Activated naive CD4-positive, alpha-beta T cell treated with anti-CD3 and anti-CD28 coated beads for 36 hours (primary cell): ENCODE results near the gene FXYD4. TPM values are rescaled to one million over a fixed set of nuclear protein-coding genes. Genes with fewer than 3 reads are reported as not detected.

ENCODE experiments used
- CTCF ChIA-PET: fragments of 350-600 bp; sonication (Branson Sonifier 250); formaldehyde crosslinking; loops from one replicate; lab custom pipeline; 2021; ENCODE audit warnings: antibody characterized with exemption; lab: Charles Lee
- DNase-seq: peaks from one replicate; pipeline ENCODE4 v3.0.0-alpha.2; 2020
- H3K27ac Mint-ChIP-seq: one replicate; pipeline ENCODE4 v1.8.0; 2021; ENCODE audit warnings: mild to moderate bottlenecking, mixed read lengths
- H3K27me3 Mint-ChIP-seq: one replicate; pipeline ENCODE4 v1.8.0; 2021; ENCODE audit warnings: low read depth, mixed read lengths
- H3K36me3 Mint-ChIP-seq: one replicate; pipeline ENCODE4 v1.8.0; 2021; ENCODE audit warnings: low read depth, mixed read lengths
- H3K4me1 Mint-ChIP-seq: one replicate; pipeline ENCODE4 v1.8.0; 2021; ENCODE audit warnings: low read depth, mixed read lengths
- H3K4me3 Mint-ChIP-seq: one replicate; pipeline ENCODE4 v1.8.0; 2021; ENCODE audit warnings: mild to moderate bottlenecking, moderate library complexity, mixed read lengths
- H3K9me3 Mint-ChIP-seq: one replicate; pipeline ENCODE4 v1.8.0; 2021; ENCODE audit warnings: mixed read lengths
- intact Hi-C: fragments of 100-400 bp; cut with micrococcal nuclease; formaldehyde crosslinking; loops from one replicate; pipeline ENCODE4 v1.15.1; 2023
- total RNA-seq, 2 experiments: library from RNA; stranded (reverse); gene quantifications; one replicate each; pipeline ENCODE4 v1.2.3, GENCODE V29; 2021

Gene FXYD4
- total RNA-seq, 2 experiments from 2014 or later = not detected

- intact Hi-C loops = loop anchor here (1.0 kb wide), 4 partner anchors 55 to 143 kb away; no protein-coding TSS in a partner anchor
- peaks cover 19% of the 10 kb centered on the region for H3K27me3 Mint-ChIP-seq
- H3K9me3 Mint-ChIP-seq = no peaks in the 10 kb centered on the region
- CTCF ChIA-PET = interaction anchor here (0.7 to 4.5 kb wide), 15 partner anchors 13 to 147 kb away, joined by 3 to 80 read pairs (median 4); no protein-coding TSS in a partner anchor
- H3K4me1 Mint-ChIP-seq = peaks cover 16% of the 10 kb centered on the region
- no peaks in the 10 kb centered on the region for H3K36me3 Mint-ChIP-seq
- H3K4me3 Mint-ChIP-seq = no peak overlapping the region
- no peak overlapping the region for H3K27ac Mint-ChIP-seq
- peak; percentile 93 for DNase-seq
These were observed 22.7 kb upstream of the FXYD4 start for GRCh38 chr10:43348511-43349312.

GRCh38 chr10:43350156-43350555 is 21.3 kb upstream of the FXYD4 start:
- Mint-ChIP-seq H3K9me3 (no peaks in the 10 kb centered on the region), H3K27me3 (peaks cover 19% of the 10 kb centered on the region), H3K4me1 (peaks cover 16% of the 10 kb centered on the region), H3K4me3 (no peak overlapping the region), H3K36me3 (no peaks in the 10 kb centered on the region), H3K27ac (no peak overlapping the region)
- intact Hi-C loops = no loop called here
- no peak for DNase-seq
- CTCF ChIA-PET = interaction anchor here (0.6 to 4.5 kb wide), 4 partner anchors 50 to 742 kb away, joined by 3 to 80 read pairs (median 10); no protein-coding TSS in a partner anchor

- peaks cover 17% of the 10 kb centered on the region for H3K4me1 Mint-ChIP-seq
- intact Hi-C loops = no loop called here
- peak overlapping the region; percentile 39 for H3K4me3 Mint-ChIP-seq
- CTCF ChIA-PET = interaction anchor here (0.6 to 4.5 kb wide), 5 partner anchors 13 to 201 kb away, joined by 3 to 80 read pairs (median 4); no protein-coding TSS in a partner anchor
- H3K36me3 Mint-ChIP-seq = no peaks in the 10 kb centered on the region
- DNase-seq = no peak
- no peak overlapping the region for H3K27ac Mint-ChIP-seq
- H3K27me3 Mint-ChIP-seq = peaks cover 19% of the 10 kb centered on the region
- H3K9me3 Mint-ChIP-seq = no peaks in the 10 kb centered on the region
These were observed 20.8 kb upstream of the FXYD4 start for GRCh38 chr10:43350686-43351085.

DNA sequence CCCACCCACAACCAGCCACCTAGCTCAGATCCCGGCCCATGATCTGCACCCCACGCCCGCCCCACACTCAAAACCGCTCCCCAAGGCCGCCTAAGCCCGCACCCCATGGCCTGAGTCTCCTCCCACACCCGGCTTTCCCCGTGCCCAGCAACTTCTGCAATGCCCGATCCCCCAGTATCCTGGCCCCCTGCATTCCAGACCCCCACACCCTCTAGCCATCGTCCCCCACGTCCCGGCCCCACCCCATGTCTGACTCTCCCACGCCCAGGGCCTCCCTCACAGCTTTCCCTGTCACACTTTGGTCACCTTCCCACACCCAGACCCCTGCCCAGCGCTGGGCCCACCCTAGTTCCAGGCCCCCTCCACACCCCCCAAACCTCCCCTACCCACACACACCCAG is 20.1 kb upstream of the FXYD4 start:
- H3K27ac Mint-ChIP-seq = no peak overlapping the region
- H3K27me3 Mint-ChIP-seq = peaks cover 19% of the 10 kb centered on the region
- no peak for DNase-seq
- no peaks in the 10 kb centered on the region for H3K9me3 Mint-ChIP-seq
- intact Hi-C loops = no loop called here
- no peak overlapping the region for H3K4me3 Mint-ChIP-seq
- H3K36me3 Mint-ChIP-seq = no peaks in the 10 kb centered on the region
- CTCF ChIA-PET = interaction anchor here (0.8 to 4.5 kb wide), 3 partner anchors 12 to 63 kb away, joined by 4 to 80 read pairs (median 8); no protein-coding TSS in a partner anchor
- peaks cover 24% of the 10 kb centered on the region for H3K4me1 Mint-ChIP-seq

DNA sequence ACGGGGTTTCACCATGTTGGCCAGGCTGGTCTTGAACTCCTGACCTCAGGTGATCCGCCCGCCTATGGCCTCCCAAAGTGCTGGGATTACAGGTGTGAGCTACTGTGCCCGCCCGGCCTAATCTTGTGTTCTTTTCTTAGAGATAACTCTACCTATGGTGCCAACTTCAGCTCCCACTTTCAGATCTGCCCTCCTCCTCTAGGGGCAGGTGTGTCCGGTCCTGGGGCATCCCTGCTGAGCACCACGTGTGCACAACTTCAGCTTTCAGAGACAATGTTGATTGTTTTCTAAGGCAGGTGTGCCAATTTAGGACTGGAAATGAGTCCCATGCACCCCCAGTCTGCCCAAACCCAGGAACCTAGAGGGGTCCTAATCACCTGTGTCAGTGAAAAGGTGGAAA is 18.5 kb upstream of the FXYD4 start:
- Mint-ChIP-seq H3K9me3 (no peaks in the 10 kb centered on the region), H3K4me1 (peaks cover 27% of the 10 kb centered on the region), H3K4me3 (no peak overlapping the region), H3K27me3 (peaks cover 19% of the 10 kb centered on the region), H3K27ac (no peak overlapping the region), H3K36me3 (no peaks in the 10 kb centered on the region)
- CTCF ChIA-PET = interaction anchor here (4.7 kb wide), 1 partner anchor 61 kb away, joined by 18 read pairs; no protein-coding TSS in a partner anchor
- no peak for DNase-seq
- intact Hi-C loops = no loop called here

- H3K4me3 Mint-ChIP-seq = no peak overlapping the region
- H3K27ac Mint-ChIP-seq = no peak overlapping the region
- peaks cover 21% of the 10 kb centered on the region for H3K4me1 Mint-ChIP-seq
- H3K9me3 Mint-ChIP-seq = no peaks in the 10 kb centered on the region
- H3K27me3 Mint-ChIP-seq = peaks cover 15% of the 10 kb centered on the region
- intact Hi-C loops = no loop called here
- CTCF ChIA-PET = interaction anchor here (0.8 to 4.7 kb wide), 3 partner anchors 62 to 150 kb away, joined by 3 to 18 read pairs (median 4); no protein-coding TSS in a partner anchor
- H3K36me3 Mint-ChIP-seq = no peaks in the 10 kb centered on the region
- DNase-seq = no peak
These were observed 17.7 kb upstream of the FXYD4 start for GRCh38 chr10:43353495-43354329.

DNA sequence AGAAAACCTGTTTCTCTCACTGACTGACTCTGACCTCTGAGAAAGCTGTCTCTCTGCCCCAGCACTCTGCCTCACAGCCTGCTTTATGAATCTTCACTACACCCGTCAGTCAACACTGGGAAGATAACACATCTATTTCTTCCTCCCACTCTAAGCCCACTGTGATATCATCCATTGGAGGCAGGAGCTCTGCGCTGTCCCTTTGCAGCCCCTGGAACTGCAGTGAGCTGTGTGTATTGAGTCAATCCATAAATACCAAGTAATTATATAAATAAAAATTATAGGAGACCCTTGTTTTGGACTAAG is 17.2 kb upstream of the FXYD4 start:
- Mint-ChIP-seq H3K9me3 (no peaks in the 10 kb centered on the region), H3K27me3 (peaks cover 13% of the 10 kb centered on the region), H3K4me3 (no peak overlapping the region), H3K27ac (no peak overlapping the region), H3K36me3 (no peaks in the 10 kb centered on the region), H3K4me1 (peaks cover 18% of the 10 kb centered on the region)
- CTCF ChIA-PET = interaction anchor here (0.8 to 4.7 kb wide), 3 partner anchors 62 to 150 kb away, joined by 3 to 18 read pairs (median 4); no protein-coding TSS in a partner anchor
- DNase-seq = no peak
- intact Hi-C loops = no loop called here

DNA sequence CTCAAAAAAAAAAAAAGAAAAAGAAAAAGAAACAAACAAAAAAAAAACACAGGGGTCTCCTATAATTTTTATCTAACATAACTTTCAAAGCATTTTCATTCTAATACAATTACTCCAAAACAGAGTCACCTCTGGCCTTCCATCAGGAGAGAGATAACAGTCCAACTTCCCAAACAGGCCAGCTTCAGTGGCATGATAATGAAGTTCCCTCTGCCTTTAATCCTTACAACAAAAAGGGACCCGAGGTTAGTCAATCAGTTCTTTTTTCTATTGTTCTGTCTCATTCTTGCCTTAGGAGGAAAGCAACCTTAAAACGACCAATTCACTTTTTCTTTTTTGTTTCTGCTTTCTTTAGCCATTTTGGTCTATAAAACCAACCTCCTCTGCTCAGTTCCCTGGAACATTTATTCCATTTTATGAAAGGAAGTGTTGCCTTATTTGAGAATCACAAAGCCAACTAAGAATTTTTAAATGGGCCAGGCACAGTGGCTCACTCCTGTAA is 16.5 kb upstream of the FXYD4 start:
- CTCF ChIA-PET = interaction anchor here (1.7 to 4.7 kb wide), 2 partner anchors 15 to 63 kb away, joined by 3 to 18 read pairs; no protein-coding TSS in a partner anchor
- Mint-ChIP-seq H3K4me3 (no peak overlapping the region), H3K27me3 (peaks cover 12% of the 10 kb centered on the region), H3K36me3 (no peaks in the 10 kb centered on the region), H3K9me3 (no peaks in the 10 kb centered on the region), H3K27ac (no peak overlapping the region), H3K4me1 (peaks cover 19% of the 10 kb centered on the region)
- intact Hi-C loops = no loop called here
- DNase-seq = no peak

GRCh38 chr10:43355749-43356371 is 15.6 kb upstream of the FXYD4 start:
- Mint-ChIP-seq H3K27ac (no peak overlapping the region), H3K36me3 (no peaks in the 10 kb centered on the region), H3K9me3 (no peaks in the 10 kb centered on the region), H3K4me1 (peaks cover 22% of the 10 kb centered on the region), H3K27me3 (peaks cover 3% of the 10 kb centered on the region), H3K4me3 (no peak overlapping the region)
- intact Hi-C loops = no loop called here
- CTCF ChIA-PET = interaction anchor here (0.5 to 4.7 kb wide), 3 partner anchors 16 to 1520 kb away, joined by 3 to 18 read pairs (median 3); no protein-coding TSS in a partner anchor
- DNase-seq = peak; percentile 29

DNA sequence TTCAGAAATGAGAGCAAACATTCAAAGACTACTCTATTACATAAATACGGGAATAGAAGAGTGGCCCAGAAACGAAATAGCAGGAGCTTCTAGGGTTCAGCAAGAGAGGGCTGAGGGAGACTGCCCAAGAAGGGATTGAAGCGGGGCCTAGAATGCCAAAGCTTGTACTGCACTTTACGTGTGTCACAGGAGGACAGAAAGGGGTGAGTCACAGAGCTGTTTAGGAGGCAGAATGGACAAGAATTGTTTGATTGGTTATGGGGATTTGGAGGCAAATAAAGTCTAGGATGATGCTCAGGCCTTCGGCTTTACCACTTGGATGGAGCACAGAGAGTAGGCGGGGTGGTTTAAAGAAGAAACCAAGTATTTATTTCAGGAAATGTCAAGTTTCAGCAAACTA is 11.3 kb upstream of the FXYD4 start:
- H3K27ac Mint-ChIP-seq = no peak overlapping the region
- no peaks in the 10 kb centered on the region for H3K27me3 Mint-ChIP-seq
- H3K4me3 Mint-ChIP-seq = peak overlapping the region; percentile 28
- DNase-seq = no peak
- H3K9me3 Mint-ChIP-seq = no peaks in the 10 kb centered on the region
- H3K4me1 Mint-ChIP-seq = peaks cover 35% of the 10 kb centered on the region
- H3K36me3 Mint-ChIP-seq = peaks cover 4% of the 10 kb centered on the region
- intact Hi-C loops = no loop called here
- CTCF ChIA-PET = interaction anchor here (0.7 to 1.5 kb wide), 4 partner anchors 12 to 102 kb away, joined by 3 to 6 read pairs (median 4); no protein-coding TSS in a partner anchor

DNA sequence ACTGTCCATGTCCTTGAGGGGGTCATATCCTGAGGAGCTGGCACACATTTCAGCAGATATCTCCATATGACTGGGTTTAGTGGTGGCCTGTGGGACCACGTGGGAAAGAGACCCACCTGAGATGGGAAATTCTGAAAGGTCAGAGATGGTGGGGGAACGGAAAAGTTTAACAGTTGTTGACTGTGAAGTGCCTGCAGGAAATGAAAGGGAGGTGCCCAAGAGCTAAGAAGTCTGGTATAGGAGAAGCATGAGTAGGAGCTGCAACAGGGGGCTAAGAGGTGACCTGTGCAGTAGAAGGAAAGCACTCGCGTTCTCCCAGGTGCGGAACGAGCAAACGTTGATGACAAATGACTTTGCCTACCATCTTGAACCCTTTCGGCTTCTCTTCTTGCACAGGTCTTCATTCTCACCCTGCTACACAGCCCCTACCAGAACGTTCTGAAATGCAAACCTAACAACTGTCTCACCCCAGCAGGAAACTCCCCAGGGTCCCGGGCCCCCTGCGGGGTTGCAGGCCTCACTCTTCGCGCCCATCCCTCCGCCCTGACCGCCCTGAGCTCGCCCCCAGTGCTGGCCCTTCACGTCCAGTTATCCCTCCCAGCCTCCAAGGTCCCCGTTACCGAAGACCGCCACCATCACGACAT is 9.8 kb upstream of the FXYD4 start:
- peak overlapping the region; percentile 96 for H3K27ac Mint-ChIP-seq
- peaks cover 24% of the 10 kb centered on the region for H3K4me1 Mint-ChIP-seq
- peak; percentile 48 for DNase-seq
- intact Hi-C loops = loop anchor here (1.0 to 2.0 kb wide), 6 partner anchors 36 to 723 kb away; partner anchors contain the start of genes CSGALNACT2, HNRNPF and ZNF33B
- peak overlapping the region; percentile 95 for H3K4me3 Mint-ChIP-seq
- H3K36me3 Mint-ChIP-seq = peaks cover 4% of the 10 kb centered on the region
- no peaks in the 10 kb centered on the region for H3K27me3 Mint-ChIP-seq
- CTCF ChIA-PET = interaction anchor here (0.5 to 1.6 kb wide), 7 partner anchors 13 to 158 kb away, joined by 3 to 5 read pairs (median 3); no protein-coding TSS in a partner anchor
- no peaks in the 10 kb centered on the region for H3K9me3 Mint-ChIP-seq
